ENCODE data around the gene BEND7.

DNA sequence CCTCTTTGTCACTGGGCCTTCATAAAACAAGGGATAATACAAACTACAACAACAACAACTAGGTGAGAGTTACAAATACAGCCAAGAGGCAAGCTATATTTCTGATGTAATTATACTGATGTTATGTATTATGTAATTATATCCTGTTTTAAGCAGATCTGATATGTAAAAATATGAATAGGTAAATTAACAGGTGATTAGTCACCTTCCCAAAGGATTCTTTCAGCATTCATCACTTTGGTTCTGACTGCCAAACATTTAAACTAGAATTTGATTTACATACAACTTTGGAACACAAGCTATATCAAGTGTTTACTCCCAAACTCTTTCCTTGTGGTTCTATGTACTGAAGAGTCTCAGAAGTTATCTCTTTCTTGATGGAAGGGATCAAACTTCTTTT, 53.7 kb downstream of the BEND7 start:
- no peak for TF ChIP-seq CTCF (IDR thresholded peaks at IDR 0.05)
- no peak for TF ChIP-seq POLR2A (IDR thresholded peaks at IDR 0.05)

All from body of pancreas (tissue), 4 donors.